MM.1S (cell line): ENCODE results near the gene LGALS8.

Experiments used
- DNase-seq: peaks from one replicate; pipeline ENCODE4 v3.0.0-alpha.2; 2015
- H2AFZ ChIP-seq: fragments of 300-600 bp; sonication (generic); 2 replicates; pipeline ENCODE4 v1.6.0; 2016; ENCODE audit warnings: antibody characterized with exemption, low read length
- H3F3A ChIP-seq: fragments of 300-600 bp; sonication (generic); 2 replicates; pipeline ENCODE4 v1.6.1; 2016; ENCODE audit warnings: mild to moderate bottlenecking, antibody characterized with exemption, low read length, moderate library complexity, mixed read lengths; ENCODE audit not compliant: insufficient read depth
- H3K27ac ChIP-seq: fragments of 300-600 bp; sonication (generic); 2 replicates; pipeline ENCODE4 v1.5.1; 2016; ENCODE audit warnings: mild to moderate bottlenecking, low read length
- H3K27me3 ChIP-seq: fragments of 300-600 bp; sonication (generic); replicated peaks from 2 replicates; pipeline ENCODE4 v1.6.0; 2016; ENCODE audit warnings: low read length; ENCODE audit not compliant: insufficient read depth
- H3K36me3 ChIP-seq: fragments of 300-600 bp; sonication (generic); replicated peaks from 2 replicates; pipeline ENCODE4 v1.6.1; 2016; ENCODE audit warnings: mild to moderate bottlenecking, low read length, mixed read lengths; ENCODE audit not compliant: insufficient read depth
- H3K4me1 ChIP-seq: fragments of 300-600 bp; sonication (generic); 2 replicates; pipeline ENCODE4 v1.6.1; 2016; ENCODE audit warnings: low read length, mixed read lengths
- H3K4me2 ChIP-seq: fragments of 300-600 bp; sonication (generic); 2 replicates; pipeline ENCODE4 v1.6.0; 2016; ENCODE audit warnings: low read depth, low read length
- H3K4me3 ChIP-seq: fragments of 300-600 bp; sonication (generic); 2 replicates; pipeline ENCODE4 v1.5.1; 2016; ENCODE audit warnings: low read length, mixed read lengths
- H3K79me2 ChIP-seq: fragments of 300-600 bp; sonication (generic); 2 replicates; pipeline ENCODE4 v1.6.1; 2016; ENCODE audit warnings: mixed run types, low read length, mixed read lengths
- H3K9ac ChIP-seq: fragments of 300-600 bp; sonication (generic); 2 replicates; pipeline ENCODE4 v1.6.1; 2016; ENCODE audit warnings: low read length, mixed read lengths
- H3K9me2 ChIP-seq: fragments of 300-600 bp; sonication (generic); replicated peaks from 2 replicates; pipeline ENCODE4 v1.6.1; 2016; ENCODE audit warnings: mild to moderate bottlenecking, low read length, mixed read lengths; ENCODE audit not compliant: insufficient read depth
- H3K9me3 ChIP-seq: fragments of 300-600 bp; sonication (generic); replicated peaks from 2 replicates; pipeline ENCODE4 v1.6.1; 2016; ENCODE audit warnings: mild to moderate bottlenecking, low read length, mixed read lengths; ENCODE audit not compliant: insufficient read depth
- H4K20me1 ChIP-seq: fragments of 300-600 bp; sonication (generic); 2 replicates; pipeline ENCODE4 v1.6.1; 2016; ENCODE audit warnings: mild to moderate bottlenecking, low read length, moderate library complexity, mixed read lengths; ENCODE audit not compliant: insufficient read depth
- CTCF ChIP-seq: fragments of 300-600 bp; sonication (generic); IDR thresholded peaks from 2 replicates; pipeline ENCODE4 v1.5.1; 2016; ENCODE audit warnings: antibody characterized with exemption, low read length, mixed read lengths
- EZH2 ChIP-seq: fragments of 300-600 bp; sonication (generic); optimal IDR thresholded peaks from 2 replicates; pipeline ENCODE3; 2017; ENCODE audit warnings: low read depth, mild to moderate bottlenecking, antibody characterized with exemption, low read length, mixed read lengths
- EZH2phosphoT487 ChIP-seq: fragments of 300-600 bp; sonication (generic); IDR thresholded peaks from 2 replicates; pipeline ENCODE4 v1.6.1; 2018; ENCODE audit warnings: antibody characterized with exemption, low read length

LGALS8 gene

GRCh38 chr1:236524895-236525184 lies 1.1 kb downstream of the LGALS8 start:
- Histone ChIP-seq H2AFZ (peak overlapping the region; percentile 92), H4K20me1 (no peaks in the 10 kb centered on the region), H3K36me3 (no peaks in the 10 kb centered on the region), H3K4me2 (peak overlapping the region; percentile 76), H3K79me2 (peaks cover 3% of the 10 kb centered on the region; the same call in 1 of the 2 replicates), H3F3A (no peaks in the 10 kb centered on the region), H3K9me3 (no peaks in the 10 kb centered on the region), H3K27ac (no peak overlapping the region), H3K27me3 (no peaks in the 10 kb centered on the region), H3K4me3 (peak overlapping the region; percentile 81), H3K4me1 (no peaks in the 10 kb centered on the region), H3K9ac (peak overlapping the region; percentile 54; the same call in 1 of the 2 replicates), H3K9me2 (no peaks in the 10 kb centered on the region)
- DNase-seq: no peak
- no peak for TF ChIP-seq CTCF
- no peak for TF ChIP-seq EZH2phosphoT487
- TF ChIP-seq EZH2: no peak

- no peak for DNase-seq
- Histone ChIP-seq H2AFZ (no peak overlapping the region), H3K27ac (no peak overlapping the region), H3K9me2 (no peaks in the 10 kb centered on the region), H3K9me3 (no peaks in the 10 kb centered on the region), H3K36me3 (no peaks in the 10 kb centered on the region), H3K27me3 (no peaks in the 10 kb centered on the region), H3F3A (no peaks in the 10 kb centered on the region), H3K79me2 (peaks cover 3% of the 10 kb centered on the region; the same call in 1 of the 2 replicates), H3K4me1 (no peaks in the 10 kb centered on the region), H3K9ac (no peak overlapping the region), H3K4me3 (no peak overlapping the region), H4K20me1 (no peaks in the 10 kb centered on the region), H3K4me2 (no peak overlapping the region)
- TF ChIP-seq CTCF (no peak), EZH2phosphoT487 (no peak), EZH2 (no peak)
These were observed 2.3 kb downstream of the LGALS8 start for GRCh38 chr1:236526079-236526478.

- Histone ChIP-seq H3K36me3 (no peaks in the 10 kb centered on the region), H4K20me1 (no peaks in the 10 kb centered on the region), H3K9ac (no peak overlapping the region), H2AFZ (no peak overlapping the region), H3K27ac (no peak overlapping the region), H3K4me2 (no peak overlapping the region), H3F3A (no peaks in the 10 kb centered on the region), H3K9me3 (no peaks in the 10 kb centered on the region), H3K9me2 (no peaks in the 10 kb centered on the region), H3K4me1 (no peaks in the 10 kb centered on the region), H3K79me2 (no peaks in the 10 kb centered on the region), H3K27me3 (no peaks in the 10 kb centered on the region), H3K4me3 (no peak overlapping the region)
- TF ChIP-seq EZH2 (no peak), EZH2phosphoT487 (no peak), CTCF (no peak)
- DNase-seq: no peak
These were observed 6.5 kb downstream of the LGALS8 start for GRCh38 chr1:236530286-236530685.
